KMS-11 (cell line): ENCODE results near the gene CCDC33.

ENCODE experiments used
- H2AFZ ChIP-seq: fragments of 200-600 bp; sonication (generic); 2 replicates; pipeline ENCODE4 v1.6.1; 2016; ENCODE audit warnings: antibody characterized with exemption, mixed run types, low read depth
- H3K27ac ChIP-seq: fragments of 200-600 bp; sonication (generic); 2 replicates; pipeline ENCODE4 v1.6.1; 2016; ENCODE audit warnings: mild to moderate bottlenecking, mixed run types
- H3K27me3 ChIP-seq: fragments of 200-600 bp; sonication (generic); 2 replicates; pipeline ENCODE4 v1.6.1; 2017; ENCODE audit warnings: mild to moderate bottlenecking, low read depth, mixed run types, moderate library complexity; ENCODE audit not compliant: insufficient read depth
- H3K36me3 ChIP-seq: fragments of 200-600 bp; sonication (generic); 2 replicates; pipeline ENCODE4 v1.6.1; 2017; ENCODE audit warnings: mild to moderate bottlenecking, mixed run types; ENCODE audit not compliant: insufficient read depth
- H3K4me1 ChIP-seq: fragments of 200-600 bp; sonication (generic); 2 replicates; pipeline ENCODE4 v1.6.1; 2016; ENCODE audit warnings: mild to moderate bottlenecking, low read depth, mixed run types; ENCODE audit not compliant: poor library complexity, severe bottlenecking
- H3K4me2 ChIP-seq: fragments of 200-600 bp; sonication (generic); 2 replicates; pipeline ENCODE4 v1.7.0; 2016; ENCODE audit warnings: mild to moderate bottlenecking, mixed run types
- H3K4me3 ChIP-seq: fragments of 200-600 bp; sonication (generic); IDR thresholded peaks from 2 replicates; pipeline ENCODE4 v1.6.1; 2017; ENCODE audit warnings: low read depth, low read length, mixed read lengths; ENCODE audit not compliant: insufficient read depth
- H3K79me2 ChIP-seq: fragments of 200-600 bp; sonication (generic); 2 replicates; pipeline ENCODE4 v1.6.1; 2016; ENCODE audit warnings: low read depth, mixed run types; ENCODE audit not compliant: insufficient read depth
- H3K9ac ChIP-seq: fragments of 200-600 bp; sonication (generic); 2 replicates; pipeline ENCODE4 v1.6.1; 2016; ENCODE audit warnings: mild to moderate bottlenecking, mixed run types
- H4K20me1 ChIP-seq: fragments of 200-600 bp; sonication (generic); 2 replicates; pipeline ENCODE4 v1.6.1; 2016; ENCODE audit warnings: mild to moderate bottlenecking, mixed run types; ENCODE audit not compliant: insufficient read depth
- TF ChIP-seq, protein P1 (sequence below): fragments of 200-600 bp; sonication (generic); conservative IDR thresholded peaks from 2 replicates; pipeline ENCODE4 v1.6.1; 2017; ENCODE audit warnings: low read depth, mild to moderate bottlenecking, antibody characterized with exemption, low read length, moderate library complexity, mixed read lengths

Gene CCDC33

DNA sequence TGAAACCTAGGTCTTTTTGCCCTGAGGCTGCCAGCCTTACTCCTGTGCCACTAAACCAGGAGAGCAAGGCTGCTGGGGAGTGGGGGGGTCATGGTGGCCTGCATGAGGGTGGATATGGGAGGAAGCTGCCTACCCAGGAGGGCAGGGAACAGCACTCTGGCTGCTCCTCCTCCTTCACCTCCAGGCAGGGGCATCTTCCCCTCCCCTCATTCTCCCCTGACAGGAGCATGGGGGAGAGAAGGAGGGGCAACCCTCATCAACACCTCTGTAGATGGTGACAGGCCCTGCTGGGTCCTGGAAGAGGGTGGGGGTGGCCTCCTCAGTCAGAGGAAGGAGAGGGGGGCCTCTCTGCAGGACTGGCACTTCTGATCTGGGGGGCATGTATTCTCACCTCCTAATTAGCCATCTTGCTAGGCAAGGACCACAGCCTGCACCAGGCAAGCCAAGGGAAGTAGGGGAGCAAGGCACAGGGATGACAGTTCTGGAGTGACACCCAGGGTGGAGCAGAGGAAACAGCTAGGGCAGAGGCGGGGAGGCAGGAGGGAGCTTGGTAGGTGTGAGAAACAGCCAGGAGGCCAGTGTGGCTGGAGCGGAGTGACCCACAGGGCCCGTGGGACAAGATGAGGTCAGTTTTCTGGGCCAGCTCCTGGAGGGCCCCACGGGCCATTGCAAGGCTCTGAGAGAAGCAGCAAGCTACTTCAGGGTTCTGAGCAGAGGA is 4.9 kb downstream of the CCDC33 start:
- Histone ChIP-seq H3K79me2 (no peaks in the 10 kb centered on the region), H3K9ac (no peak overlapping the region), H3K27me3 (peaks cover 59% of the 10 kb centered on the region), H3K4me1 (no peaks in the 10 kb centered on the region), H3K27ac (no peak overlapping the region), H4K20me1 (no peaks in the 10 kb centered on the region), H3K4me2 (no peak overlapping the region), H3K4me3 (no peak overlapping the region), H3K36me3 (no peaks in the 10 kb centered on the region), H2AFZ (no peak overlapping the region)
- TF ChIP-seq, protein P1, sequence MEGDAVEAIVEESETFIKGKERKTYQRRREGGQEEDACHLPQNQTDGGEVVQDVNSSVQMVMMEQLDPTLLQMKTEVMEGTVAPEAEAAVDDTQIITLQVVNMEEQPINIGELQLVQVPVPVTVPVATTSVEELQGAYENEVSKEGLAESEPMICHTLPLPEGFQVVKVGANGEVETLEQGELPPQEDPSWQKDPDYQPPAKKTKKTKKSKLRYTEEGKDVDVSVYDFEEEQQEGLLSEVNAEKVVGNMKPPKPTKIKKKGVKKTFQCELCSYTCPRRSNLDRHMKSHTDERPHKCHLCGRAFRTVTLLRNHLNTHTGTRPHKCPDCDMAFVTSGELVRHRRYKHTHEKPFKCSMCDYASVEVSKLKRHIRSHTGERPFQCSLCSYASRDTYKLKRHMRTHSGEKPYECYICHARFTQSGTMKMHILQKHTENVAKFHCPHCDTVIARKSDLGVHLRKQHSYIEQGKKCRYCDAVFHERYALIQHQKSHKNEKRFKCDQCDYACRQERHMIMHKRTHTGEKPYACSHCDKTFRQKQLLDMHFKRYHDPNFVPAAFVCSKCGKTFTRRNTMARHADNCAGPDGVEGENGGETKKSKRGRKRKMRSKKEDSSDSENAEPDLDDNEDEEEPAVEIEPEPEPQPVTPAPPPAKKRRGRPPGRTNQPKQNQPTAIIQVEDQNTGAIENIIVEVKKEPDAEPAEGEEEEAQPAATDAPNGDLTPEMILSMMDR = no peak

DNA sequence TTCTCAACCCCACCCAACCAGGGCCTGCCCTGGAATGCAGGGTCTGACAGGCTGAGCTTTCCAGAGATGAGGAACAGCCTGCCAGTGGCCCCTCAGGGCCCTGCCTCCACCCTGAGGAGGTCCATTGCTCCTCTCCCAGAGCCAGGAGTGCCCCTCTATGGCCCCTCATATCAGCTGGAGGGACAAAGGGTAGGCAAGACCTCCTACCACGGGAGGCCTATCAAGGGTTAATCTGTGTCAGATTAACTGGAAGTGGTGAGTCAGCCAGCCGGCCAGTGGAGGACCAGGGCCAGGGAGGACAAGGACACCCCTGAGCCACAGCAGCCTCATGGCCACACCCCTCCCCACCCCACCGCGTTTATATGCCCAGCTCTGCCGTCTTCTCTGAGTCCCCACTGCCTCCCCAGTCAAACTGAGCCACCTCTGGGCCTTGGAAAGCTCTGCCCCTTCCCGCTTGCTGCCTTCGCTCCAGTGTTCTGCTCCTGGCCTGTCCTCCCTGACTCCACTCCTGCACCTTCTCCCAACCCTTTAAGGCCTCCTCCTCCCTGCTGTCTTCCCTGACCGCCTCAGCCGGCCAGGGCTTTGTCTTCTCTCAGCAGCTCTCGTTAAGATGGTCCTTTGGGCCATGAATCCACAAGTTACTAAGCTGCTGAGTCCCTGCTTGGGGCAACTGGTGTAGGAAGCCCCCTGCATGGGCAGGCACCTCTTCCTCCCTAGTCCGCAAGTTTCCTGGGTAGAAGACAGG is 6.5 kb downstream of the CCDC33 start:
- Histone ChIP-seq H2AFZ (no peak overlapping the region), H3K79me2 (no peaks in the 10 kb centered on the region), H3K27me3 (peaks cover 51% of the 10 kb centered on the region), H3K9ac (no peak overlapping the region), H3K4me1 (no peaks in the 10 kb centered on the region), H3K4me3 (no peak overlapping the region), H4K20me1 (no peaks in the 10 kb centered on the region), H3K4me2 (no peak overlapping the region), H3K36me3 (no peaks in the 10 kb centered on the region), H3K27ac (no peak overlapping the region)
- TF ChIP-seq, protein P1 = no peak

DNA sequence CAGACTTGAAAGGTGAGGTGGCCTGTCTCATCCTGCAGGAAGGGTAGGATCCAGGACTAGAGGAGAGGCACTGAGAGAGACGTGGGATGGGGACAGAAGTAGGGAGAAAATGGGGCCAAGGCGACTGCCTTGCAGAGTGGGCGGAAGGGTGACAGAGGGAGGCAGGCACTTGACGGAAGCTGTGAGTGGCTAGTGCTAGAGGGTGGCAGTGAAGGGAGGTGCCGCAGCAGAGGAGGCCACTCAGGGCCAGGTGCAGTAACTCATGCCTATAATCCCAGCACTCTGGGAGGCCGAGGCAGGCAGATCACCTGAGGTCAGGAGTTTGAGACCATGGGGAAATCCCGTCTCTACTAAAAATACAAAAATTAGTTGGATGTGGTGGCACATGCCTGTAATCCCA is 7.3 kb downstream of the CCDC33 start:
- TF ChIP-seq, protein P1 = no peak
- H3K79me2 ChIP-seq = no peaks in the 10 kb centered on the region
- no peaks in the 10 kb centered on the region for H3K4me1 ChIP-seq
- H3K27ac ChIP-seq = no peak overlapping the region
- H4K20me1 ChIP-seq = no peaks in the 10 kb centered on the region
- peaks cover 46% of the 10 kb centered on the region for H3K27me3 ChIP-seq
- no peaks in the 10 kb centered on the region for H3K36me3 ChIP-seq
- H2AFZ ChIP-seq = no peak overlapping the region
- no peak overlapping the region for H3K4me3 ChIP-seq
- no peak overlapping the region for H3K9ac ChIP-seq
- no peak overlapping the region for H3K4me2 ChIP-seq

DNA sequence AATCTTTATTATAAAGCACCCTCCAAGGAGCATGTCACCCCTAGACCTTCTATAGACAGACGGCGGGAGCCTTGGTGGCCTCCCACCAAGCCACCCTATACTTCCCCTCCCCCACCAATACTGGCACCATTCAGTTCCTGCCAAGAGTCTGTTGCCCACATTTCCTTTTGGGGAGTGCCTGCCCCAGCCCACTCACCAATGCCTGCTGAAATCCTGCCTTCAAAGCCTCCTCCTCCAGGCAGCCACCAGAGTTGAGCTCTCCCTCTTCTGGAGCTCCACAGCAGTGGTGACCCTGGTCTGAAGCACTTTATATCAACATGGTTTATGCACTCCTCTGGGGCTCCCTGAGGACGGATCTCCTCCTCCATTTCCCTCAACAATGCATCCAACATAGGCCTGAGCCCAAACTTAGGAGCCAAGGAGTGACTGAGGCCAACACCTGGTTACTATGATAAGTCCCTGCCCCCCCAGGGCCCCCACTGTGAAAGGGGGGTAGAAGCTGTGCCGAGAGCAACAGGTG is 8.8 kb downstream of the CCDC33 start:
- Histone ChIP-seq H3K79me2 (no peaks in the 10 kb centered on the region), H3K9ac (no peak overlapping the region), H3K27ac (no peak overlapping the region), H3K4me2 (no peak overlapping the region), H3K4me1 (no peaks in the 10 kb centered on the region), H4K20me1 (no peaks in the 10 kb centered on the region), H3K36me3 (no peaks in the 10 kb centered on the region), H3K27me3 (peaks cover 45% of the 10 kb centered on the region), H2AFZ (no peak overlapping the region), H3K4me3 (no peak overlapping the region)
- TF ChIP-seq, protein P1 = no peak
